ENCODE measurements around the gene DIAPH2.

The DIAPH2 gene

DNA sequence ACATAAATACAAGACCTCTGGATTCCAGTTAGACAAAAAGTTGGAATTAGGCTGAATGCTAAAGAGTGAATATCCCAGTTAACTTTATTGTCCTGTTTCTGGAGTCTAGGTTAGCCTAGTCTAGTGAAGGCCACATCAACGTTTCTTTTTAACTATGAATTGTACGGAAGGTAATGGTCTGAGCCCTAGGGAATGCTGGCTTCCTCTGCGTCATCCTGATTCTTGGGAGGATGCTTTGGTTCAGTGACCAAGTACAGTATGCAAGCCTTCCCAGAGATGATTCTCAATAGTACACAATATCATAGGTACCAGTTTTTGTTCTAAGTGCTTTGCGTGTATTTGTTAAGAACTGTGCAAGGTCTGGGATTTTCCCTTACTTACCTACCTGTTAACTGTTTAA lies 11.8 kb downstream of the DIAPH2 start:
- no peak for ATAC-seq
- no peak for TF ChIP-seq PPARA (CRISPR knock-in tag; IDR thresholded peaks at IDR 0.05; ENCODE audit: borderline replicate concordance)

DNA sequence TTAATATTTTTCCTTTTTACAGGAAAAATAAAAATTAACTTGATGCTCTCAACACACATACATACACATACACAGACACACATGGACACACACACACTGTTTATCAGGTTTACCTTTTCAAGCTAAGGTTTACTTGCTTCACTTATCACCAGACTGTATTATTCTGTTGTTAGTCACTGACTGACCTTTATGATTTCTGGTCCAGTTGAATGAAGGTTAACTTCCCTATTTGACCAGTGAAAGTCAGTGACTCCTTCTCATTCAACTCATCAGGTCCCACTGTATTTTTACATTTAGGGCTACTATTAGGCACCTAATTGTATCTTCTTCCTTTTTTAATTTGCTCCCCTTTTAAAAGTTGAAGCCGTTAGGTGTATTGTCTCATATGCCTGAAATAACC lies 16.0 kb downstream of the DIAPH2 start:
- TF ChIP-seq RARB (CRISPR knock-in tag; IDR thresholded peaks at IDR 0.05) (no peak), TCF4 (CRISPR knock-in tag; IDR thresholded peaks at IDR 0.05; ENCODE audit: borderline replicate concordance) (no peak)
- no peak for ATAC-seq

DNA sequence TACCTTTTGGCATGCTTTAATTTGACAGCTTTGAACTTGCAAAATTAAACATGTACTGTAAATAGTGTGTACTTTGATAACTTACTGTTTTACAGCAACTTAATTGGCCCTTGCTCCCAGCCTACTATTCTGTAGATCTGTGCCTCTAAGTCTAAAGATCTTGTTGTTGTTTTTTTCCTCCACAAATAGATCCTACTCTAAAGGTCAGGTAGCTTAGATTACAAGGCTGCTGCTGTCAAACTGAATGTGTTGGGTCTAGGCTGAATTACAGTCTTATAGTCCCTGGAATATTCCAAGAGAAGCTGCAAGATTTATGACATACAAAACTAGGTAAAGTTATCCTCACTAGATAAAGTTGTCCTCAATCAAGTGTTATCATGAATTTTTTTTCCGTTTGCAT lies 18.7 kb downstream of the DIAPH2 start:
- TF ChIP-seq, protein P1, sequence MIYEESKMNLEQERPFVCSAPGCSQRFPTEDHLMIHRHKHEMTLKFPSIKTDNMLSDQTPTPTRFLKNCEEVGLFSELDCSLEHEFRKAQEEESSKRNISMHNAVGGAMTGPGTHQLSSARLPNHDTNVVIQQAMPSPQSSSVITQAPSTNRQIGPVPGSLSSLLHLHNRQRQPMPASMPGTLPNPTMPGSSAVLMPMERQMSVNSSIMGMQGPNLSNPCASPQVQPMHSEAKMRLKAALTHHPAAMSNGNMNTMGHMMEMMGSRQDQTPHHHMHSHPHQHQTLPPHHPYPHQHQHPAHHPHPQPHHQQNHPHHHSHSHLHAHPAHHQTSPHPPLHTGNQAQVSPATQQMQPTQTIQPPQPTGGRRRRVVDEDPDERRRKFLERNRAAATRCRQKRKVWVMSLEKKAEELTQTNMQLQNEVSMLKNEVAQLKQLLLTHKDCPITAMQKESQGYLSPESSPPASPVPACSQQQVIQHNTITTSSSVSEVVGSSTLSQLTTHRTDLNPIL (CRISPR knock-in tag; IDR thresholded peaks at IDR 0.05; ENCODE audit: low read depth): no peak
- TF ChIP-seq, protein P2, sequence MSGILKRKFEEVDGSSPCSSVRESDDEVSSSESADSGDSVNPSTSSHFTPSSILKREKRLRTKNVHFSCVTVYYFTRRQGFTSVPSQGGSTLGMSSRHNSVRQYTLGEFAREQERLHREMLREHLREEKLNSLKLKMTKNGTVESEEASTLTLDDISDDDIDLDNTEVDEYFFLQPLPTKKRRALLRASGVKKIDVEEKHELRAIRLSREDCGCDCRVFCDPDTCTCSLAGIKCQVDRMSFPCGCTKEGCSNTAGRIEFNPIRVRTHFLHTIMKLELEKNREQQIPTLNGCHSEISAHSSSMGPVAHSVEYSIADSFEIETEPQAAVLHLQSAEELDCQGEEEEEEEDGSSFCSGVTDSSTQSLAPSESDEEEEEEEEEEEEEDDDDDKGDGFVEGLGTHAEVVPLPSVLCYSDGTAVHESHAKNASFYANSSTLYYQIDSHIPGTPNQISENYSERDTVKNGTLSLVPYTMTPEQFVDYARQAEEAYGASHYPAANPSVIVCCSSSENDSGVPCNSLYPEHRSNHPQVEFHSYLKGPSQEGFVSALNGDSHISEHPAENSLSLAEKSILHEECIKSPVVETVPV (CRISPR knock-in tag; IDR thresholded peaks at IDR 0.05): no peak
- TF ChIP-seq ZC3H10 (CRISPR knock-in tag; IDR thresholded peaks at IDR 0.05): no peak
- TF ChIP-seq ARNTL (CRISPR knock-in tag; IDR thresholded peaks at IDR 0.05; ENCODE audit: borderline replicate concordance, low read depth): no peak
- TF ChIP-seq ESRRG (CRISPR knock-in tag; IDR thresholded peaks at IDR 0.05): no peak
- TF ChIP-seq TCF4 (CRISPR knock-in tag; IDR thresholded peaks at IDR 0.05; ENCODE audit: borderline replicate concordance): no peak
- TF ChIP-seq ZNF70 (CRISPR knock-in tag; IDR thresholded peaks at IDR 0.05): no peak
- no peak for TF ChIP-seq TOX (CRISPR knock-in tag; IDR thresholded peaks at IDR 0.05; ENCODE audit: borderline replicate concordance)
- ATAC-seq: no peak

DNA sequence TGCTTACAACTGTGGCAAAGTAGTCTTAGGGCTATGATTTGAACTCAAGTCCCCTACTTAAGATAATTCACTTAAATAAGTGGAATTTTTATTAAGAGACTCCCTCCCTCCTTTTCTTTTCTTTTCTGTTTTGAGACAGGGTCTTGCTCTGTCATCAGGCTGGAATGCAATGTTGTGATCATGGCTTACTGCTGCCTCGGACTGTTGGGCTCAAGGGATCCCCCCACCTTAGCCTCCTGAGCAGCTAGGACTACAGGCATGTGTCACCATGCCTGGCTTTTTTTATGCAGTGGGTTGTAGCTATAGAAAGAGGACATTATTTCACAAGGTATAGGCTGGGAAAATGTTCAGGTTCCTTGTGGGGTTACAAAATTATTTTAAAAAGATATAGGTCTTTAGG lies 19.2 kb downstream of the DIAPH2 start:
- ATAC-seq: no peak

DNA sequence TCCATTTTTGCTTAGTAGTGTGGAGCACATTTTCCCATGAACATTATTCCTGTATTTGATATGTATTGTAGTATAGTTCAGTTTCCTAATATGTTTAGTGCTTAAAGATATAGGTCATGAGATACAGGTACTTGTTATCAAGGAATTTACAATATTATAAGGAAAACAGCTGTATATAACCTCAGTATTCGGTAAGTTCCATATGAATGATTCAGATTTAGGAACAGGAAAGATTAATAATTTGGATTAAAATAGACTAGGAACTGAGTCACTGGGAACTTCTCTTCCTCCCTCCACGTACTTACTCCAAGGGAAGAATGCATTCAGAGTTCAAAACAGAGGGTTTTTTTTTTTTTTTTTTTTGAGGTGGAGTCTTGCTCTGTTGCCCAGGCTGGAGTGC lies 20.0 kb downstream of the DIAPH2 start:
- ATAC-seq: no peak; the same call in 2 of the 3 replicates
- TF ChIP-seq, protein P1 (CRISPR knock-in tag; IDR thresholded peaks at IDR 0.05; ENCODE audit: low read depth): no peak
- TF ChIP-seq ZNF565 (CRISPR knock-in tag; conservative IDR thresholded peaks at IDR 0.05; ENCODE audit: low read depth) (no peak), ARNTL (CRISPR knock-in tag; IDR thresholded peaks at IDR 0.05; ENCODE audit: borderline replicate concordance, low read depth) (no peak), OSR1 (CRISPR knock-in tag; IDR thresholded peaks at IDR 0.05) (no peak), ZC3H10 (CRISPR knock-in tag; IDR thresholded peaks at IDR 0.05) (no peak), TCF4 (CRISPR knock-in tag; IDR thresholded peaks at IDR 0.05; ENCODE audit: borderline replicate concordance) (no peak), ZNF70 (CRISPR knock-in tag; IDR thresholded peaks at IDR 0.05) (no peak), BACH2 (CRISPR knock-in tag; IDR thresholded peaks at IDR 0.05; ENCODE audit: borderline replicate concordance) (no peak), TOX (CRISPR knock-in tag; IDR thresholded peaks at IDR 0.05; ENCODE audit: borderline replicate concordance) (no peak), ZFP30 (CRISPR knock-in tag; IDR thresholded peaks at IDR 0.05) (no peak)
- TF ChIP-seq, protein P3, sequence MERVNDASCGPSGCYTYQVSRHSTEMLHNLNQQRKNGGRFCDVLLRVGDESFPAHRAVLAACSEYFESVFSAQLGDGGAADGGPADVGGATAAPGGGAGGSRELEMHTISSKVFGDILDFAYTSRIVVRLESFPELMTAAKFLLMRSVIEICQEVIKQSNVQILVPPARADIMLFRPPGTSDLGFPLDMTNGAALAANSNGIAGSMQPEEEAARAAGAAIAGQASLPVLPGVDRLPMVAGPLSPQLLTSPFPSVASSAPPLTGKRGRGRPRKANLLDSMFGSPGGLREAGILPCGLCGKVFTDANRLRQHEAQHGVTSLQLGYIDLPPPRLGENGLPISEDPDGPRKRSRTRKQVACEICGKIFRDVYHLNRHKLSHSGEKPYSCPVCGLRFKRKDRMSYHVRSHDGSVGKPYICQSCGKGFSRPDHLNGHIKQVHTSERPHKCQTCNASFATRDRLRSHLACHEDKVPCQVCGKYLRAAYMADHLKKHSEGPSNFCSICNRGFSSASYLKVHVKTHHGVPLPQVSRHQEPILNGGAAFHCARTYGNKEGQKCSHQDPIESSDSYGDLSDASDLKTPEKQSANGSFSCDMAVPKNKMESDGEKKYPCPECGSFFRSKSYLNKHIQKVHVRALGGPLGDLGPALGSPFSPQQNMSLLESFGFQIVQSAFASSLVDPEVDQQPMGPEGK (CRISPR knock-in tag; IDR thresholded peaks at IDR 0.05; ENCODE audit: borderline replicate concordance): no peak

More for the DNA sequence above, 19.2 kb downstream of the DIAPH2 start:
- TF ChIP-seq ISL1 (CRISPR knock-in tag; IDR thresholded peaks at IDR 0.05) (no peak), GLIS3 (CRISPR knock-in tag; IDR thresholded peaks at IDR 0.05) (no peak), ARNTL (CRISPR knock-in tag; IDR thresholded peaks at IDR 0.05; ENCODE audit: borderline replicate concordance, low read depth) (no peak), TCF4 (CRISPR knock-in tag; IDR thresholded peaks at IDR 0.05; ENCODE audit: borderline replicate concordance) (no peak), ZNF70 (CRISPR knock-in tag; IDR thresholded peaks at IDR 0.05) (no peak), PPARA (CRISPR knock-in tag; IDR thresholded peaks at IDR 0.05; ENCODE audit: borderline replicate concordance) (no peak), OSR1 (CRISPR knock-in tag; IDR thresholded peaks at IDR 0.05) (no peak)
- TF ChIP-seq, protein P1 (CRISPR knock-in tag; IDR thresholded peaks at IDR 0.05; ENCODE audit: low read depth): no peak
- TF ChIP-seq, protein P2 (CRISPR knock-in tag; IDR thresholded peaks at IDR 0.05): no peak
- TF ChIP-seq, protein P4, sequence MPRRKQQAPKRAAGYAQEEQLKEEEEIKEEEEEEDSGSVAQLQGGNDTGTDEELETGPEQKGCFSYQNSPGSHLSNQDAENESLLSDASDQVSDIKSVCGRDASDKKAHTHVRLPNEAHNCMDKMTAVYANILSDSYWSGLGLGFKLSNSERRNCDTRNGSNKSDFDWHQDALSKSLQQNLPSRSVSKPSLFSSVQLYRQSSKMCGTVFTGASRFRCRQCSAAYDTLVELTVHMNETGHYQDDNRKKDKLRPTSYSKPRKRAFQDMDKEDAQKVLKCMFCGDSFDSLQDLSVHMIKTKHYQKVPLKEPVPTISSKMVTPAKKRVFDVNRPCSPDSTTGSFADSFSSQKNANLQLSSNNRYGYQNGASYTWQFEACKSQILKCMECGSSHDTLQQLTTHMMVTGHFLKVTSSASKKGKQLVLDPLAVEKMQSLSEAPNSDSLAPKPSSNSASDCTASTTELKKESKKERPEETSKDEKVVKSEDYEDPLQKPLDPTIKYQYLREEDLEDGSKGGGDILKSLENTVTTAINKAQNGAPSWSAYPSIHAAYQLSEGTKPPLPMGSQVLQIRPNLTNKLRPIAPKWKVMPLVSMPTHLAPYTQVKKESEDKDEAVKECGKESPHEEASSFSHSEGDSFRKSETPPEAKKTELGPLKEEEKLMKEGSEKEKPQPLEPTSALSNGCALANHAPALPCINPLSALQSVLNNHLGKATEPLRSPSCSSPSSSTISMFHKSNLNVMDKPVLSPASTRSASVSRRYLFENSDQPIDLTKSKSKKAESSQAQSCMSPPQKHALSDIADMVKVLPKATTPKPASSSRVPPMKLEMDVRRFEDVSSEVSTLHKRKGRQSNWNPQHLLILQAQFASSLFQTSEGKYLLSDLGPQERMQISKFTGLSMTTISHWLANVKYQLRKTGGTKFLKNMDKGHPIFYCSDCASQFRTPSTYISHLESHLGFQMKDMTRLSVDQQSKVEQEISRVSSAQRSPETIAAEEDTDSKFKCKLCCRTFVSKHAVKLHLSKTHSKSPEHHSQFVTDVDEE (CRISPR knock-in tag; IDR thresholded peaks at IDR 0.05): no peak
